Progenitor cell of endocrine pancreas (in vitro differentiated cells): Measurements from ENCODE around the gene PIGB. TPM values are rescaled to one million over a fixed set of nuclear protein-coding genes. Genes with fewer than 3 reads are reported as not detected.
"Not testable (repeated sequence)": the region's sequence is repeated elsewhere in the genome, so short reads cannot be mapped to it uniquely, and the experiment has no call there.

ENCODE experiments used
- DNase-seq: peaks from one replicate; pipeline ENCODE4 v3.0.0; 2021; ENCODE audit warnings: low spot score; ENCODE audit not compliant: unreplicated experiment
- H3K27ac Mint-ChIP-seq: 2 replicates; pipeline ENCODE4 v1.8.0; 2021; ENCODE audit warnings: mild to moderate bottlenecking, moderate library complexity, mixed read lengths
- H3K27me3 Mint-ChIP-seq: 2 replicates; pipeline ENCODE4 v1.8.0; 2021; ENCODE audit warnings: mixed read lengths
- H3K36me3 Mint-ChIP-seq: 2 replicates; pipeline ENCODE4 v1.8.0; 2022; ENCODE audit warnings: mixed read lengths; ENCODE audit not compliant: insufficient read depth
- H3K4me1 Mint-ChIP-seq: 2 replicates; pipeline ENCODE4 v1.8.0; 2021; ENCODE audit warnings: low read depth, mixed read lengths
- H3K4me3 Mint-ChIP-seq: 2 replicates; pipeline ENCODE4 v1.8.0; 2021; ENCODE audit warnings: low read depth, mild to moderate bottlenecking, moderate library complexity, mixed read lengths
- H3K9me3 Mint-ChIP-seq: 2 replicates; pipeline ENCODE4 v1.8.0; 2021; ENCODE audit warnings: low read depth, mixed read lengths
- total RNA-seq: library from RNA; stranded (reverse); gene quantifications from 2 replicates; pipeline ENCODE4 v1.2.1, GENCODE V29; 2021
- TF ChIP-seq, protein P1 (sequence below): fragments of 200-600 bp; sonication (generic); IDR thresholded peaks from one replicate; pipeline ENCODE4 v1.5.0; 2021; ENCODE audit warnings: antibody characterized with exemption, mild to moderate bottlenecking; ENCODE audit not compliant: unreplicated experiment

The PIGB gene
- total RNA-seq, 1 donor from 2014 or later = 17.6 TPM

- Mint-ChIP-seq H3K9me3 (no peaks in the 10 kb centered on the region), H3K27ac (peak overlapping the region; percentile 16), H3K27me3 (no peaks in the 10 kb centered on the region), H3K4me3 (no peak overlapping the region), H3K4me1 (peaks cover 2% of the 10 kb centered on the region), H3K36me3 (no peaks in the 10 kb centered on the region)
- no peak for DNase-seq
- TF ChIP-seq, protein P1, sequence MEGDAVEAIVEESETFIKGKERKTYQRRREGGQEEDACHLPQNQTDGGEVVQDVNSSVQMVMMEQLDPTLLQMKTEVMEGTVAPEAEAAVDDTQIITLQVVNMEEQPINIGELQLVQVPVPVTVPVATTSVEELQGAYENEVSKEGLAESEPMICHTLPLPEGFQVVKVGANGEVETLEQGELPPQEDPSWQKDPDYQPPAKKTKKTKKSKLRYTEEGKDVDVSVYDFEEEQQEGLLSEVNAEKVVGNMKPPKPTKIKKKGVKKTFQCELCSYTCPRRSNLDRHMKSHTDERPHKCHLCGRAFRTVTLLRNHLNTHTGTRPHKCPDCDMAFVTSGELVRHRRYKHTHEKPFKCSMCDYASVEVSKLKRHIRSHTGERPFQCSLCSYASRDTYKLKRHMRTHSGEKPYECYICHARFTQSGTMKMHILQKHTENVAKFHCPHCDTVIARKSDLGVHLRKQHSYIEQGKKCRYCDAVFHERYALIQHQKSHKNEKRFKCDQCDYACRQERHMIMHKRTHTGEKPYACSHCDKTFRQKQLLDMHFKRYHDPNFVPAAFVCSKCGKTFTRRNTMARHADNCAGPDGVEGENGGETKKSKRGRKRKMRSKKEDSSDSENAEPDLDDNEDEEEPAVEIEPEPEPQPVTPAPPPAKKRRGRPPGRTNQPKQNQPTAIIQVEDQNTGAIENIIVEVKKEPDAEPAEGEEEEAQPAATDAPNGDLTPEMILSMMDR = no peak
Measured at GRCh38 chr15:55283379-55284147, 35.5 kb upstream of the PIGB start.

DNA sequence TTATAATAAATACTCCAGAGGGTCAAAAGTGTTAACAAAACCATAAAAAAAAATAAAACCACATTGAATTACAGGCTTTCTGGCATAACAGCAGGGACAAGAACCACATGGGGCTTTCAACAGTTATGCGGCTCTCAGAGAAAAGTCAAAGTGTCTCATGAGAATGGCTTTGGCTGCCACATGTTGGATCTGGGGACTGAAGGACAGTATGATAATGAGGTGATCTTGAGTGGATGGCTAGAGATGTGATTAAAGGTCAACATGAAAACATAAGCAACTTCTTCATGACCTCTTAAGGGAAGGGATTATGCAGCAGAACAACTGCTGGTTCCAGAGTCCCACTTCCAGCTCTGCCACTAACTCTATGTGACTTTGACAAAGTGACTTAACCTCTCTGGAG is 34.6 kb upstream of the PIGB start:
- Mint-ChIP-seq H3K4me1 (peaks cover 7% of the 10 kb centered on the region), H3K36me3 (no peaks in the 10 kb centered on the region), H3K27me3 (no peaks in the 10 kb centered on the region), H3K9me3 (no peaks in the 10 kb centered on the region), H3K27ac (no peak overlapping the region), H3K4me3 (no peak overlapping the region)
- no peak for DNase-seq
- TF ChIP-seq, protein P1 = no peak

DNA sequence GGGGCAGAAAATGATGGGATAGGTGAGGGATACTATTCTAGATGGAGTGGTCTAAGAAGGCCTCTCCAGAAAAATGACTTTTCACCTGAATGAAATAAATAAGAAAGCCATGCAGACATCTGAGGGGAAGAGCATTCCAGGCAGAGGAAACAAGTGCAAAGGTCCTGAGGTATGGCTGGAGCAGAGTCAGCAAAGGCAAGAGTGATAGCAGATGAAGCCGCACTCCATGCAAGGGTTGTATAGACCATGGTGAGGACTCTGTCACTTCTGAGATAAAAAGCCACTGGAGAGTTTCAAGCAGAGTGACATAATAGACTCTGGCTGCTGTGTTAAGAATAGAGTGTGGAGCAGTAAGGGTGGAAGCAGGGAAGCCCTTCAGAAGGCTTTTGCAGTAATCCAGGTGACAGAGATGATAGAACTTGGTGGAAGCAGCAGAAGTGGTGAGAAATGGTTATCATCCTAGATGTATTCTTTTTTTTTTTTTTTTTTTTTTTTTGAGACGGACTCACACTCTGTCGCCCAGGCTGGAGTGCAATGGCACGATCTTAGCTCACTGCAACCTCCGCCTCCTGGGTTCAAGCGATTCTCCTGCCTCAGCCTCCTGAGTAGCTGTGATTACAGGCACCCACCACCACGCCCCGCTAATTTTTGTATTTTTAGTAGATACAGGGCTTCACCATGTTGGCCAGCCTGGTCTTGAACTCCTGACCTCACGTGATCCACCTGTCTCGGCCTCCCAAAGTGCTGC is 32.4 kb upstream of the PIGB start:
- not testable (repeated sequence) for DNase-seq, H3K27me3 Mint-ChIP-seq, H3K36me3 Mint-ChIP-seq, H3K4me1 Mint-ChIP-seq, H3K9me3 Mint-ChIP-seq, H3K4me3 Mint-ChIP-seq, H3K27ac Mint-ChIP-seq

- no peaks in the 10 kb centered on the region for H3K36me3 Mint-ChIP-seq
- DNase-seq = no peak
- TF ChIP-seq, protein P1 = no peak
- H3K27ac Mint-ChIP-seq = peak overlapping the region; percentile 88
- no peaks in the 10 kb centered on the region for H3K9me3 Mint-ChIP-seq
- H3K4me1 Mint-ChIP-seq = peaks cover 7% of the 10 kb centered on the region
- H3K4me3 Mint-ChIP-seq = peak overlapping the region; percentile 81
- no peaks in the 10 kb centered on the region for H3K27me3 Mint-ChIP-seq
Measured at GRCh38 chr15:55288006-55288717, 30.9 kb upstream of the PIGB start.

DNA sequence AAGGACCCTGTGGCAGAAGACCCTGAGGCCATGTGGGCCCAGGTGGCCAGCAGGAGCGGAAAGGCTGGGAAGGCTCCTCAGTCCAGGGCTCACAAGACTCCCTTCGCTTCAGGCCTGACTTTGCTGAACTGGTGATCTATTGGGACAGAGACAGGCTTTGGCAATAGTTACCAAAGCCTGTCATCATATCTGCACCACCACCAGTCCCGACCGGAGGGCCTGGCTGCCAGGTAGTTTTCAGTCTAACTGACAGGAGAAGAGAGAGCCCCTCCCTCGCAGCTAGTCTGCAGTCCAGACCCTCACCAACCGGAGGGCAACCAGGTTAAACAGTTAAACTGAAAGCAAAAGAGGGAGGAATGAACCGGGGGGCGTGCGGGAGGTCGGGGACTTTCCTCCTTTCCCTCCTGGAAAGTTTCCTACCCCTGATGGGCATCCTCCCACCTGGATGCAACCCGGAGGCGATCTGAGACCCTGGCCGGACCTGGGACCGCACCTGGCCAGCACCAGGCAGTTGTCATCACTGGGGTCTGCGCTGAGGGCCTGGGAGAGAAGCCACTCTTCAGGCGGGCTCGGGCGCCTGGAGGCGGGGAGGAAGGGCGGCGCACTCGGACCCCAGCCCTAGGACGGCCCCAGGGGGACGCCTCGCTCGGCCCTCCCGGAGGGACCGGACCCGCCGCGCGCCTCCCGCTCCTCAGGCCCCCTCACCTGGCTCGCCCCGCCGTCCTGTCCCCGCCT is 29.8 kb upstream of the PIGB start:
- TF ChIP-seq, protein P1 = no peak
- Mint-ChIP-seq H3K9me3 (no peaks in the 10 kb centered on the region), H3K27ac (peak overlapping the region; percentile 92), H3K4me3 (peak overlapping the region; percentile 81), H3K4me1 (peaks cover 5% of the 10 kb centered on the region), H3K36me3 (no peaks in the 10 kb centered on the region), H3K27me3 (no peaks in the 10 kb centered on the region)
- peak; percentile 37 for DNase-seq
